K562 (cell line): ENCODE measurements around the gene AHNAK. TPM values are rescaled to one million over a fixed set of nuclear protein-coding genes. Genes with fewer than 3 reads are reported as not detected.

Source experiments
- ARID1B ChIP-seq: fragments of 450-650 bp; IDR thresholded peaks from 2 replicates; pipeline ENCODE4 v1.6.1; 2016; ENCODE audit warnings: antibody characterized with exemption, mild to moderate bottlenecking, inconsistent platforms
- NR2C2 ChIP-seq, 2 experiments: fragments of 200-800 bp in 1 of 2; sonication (Bioruptor generic) in 1 of 2; sonication (generic) in 1 of 2; formaldehyde crosslinking in 1 of 2; IDR thresholded peaks; 2 replicates each; pipeline versions ENCODE4 v1.6.1 to v1.8.0; 2016 to 2022; ENCODE audit warnings: mild to moderate bottlenecking in 1 of 2, missing compliant biosample characterization in 1 of 2, missing genetic modification characterization in 1 of 2, missing genetic modification reagents in 1 of 2
- STAT5B ChIP-seq: fragments of 250-450 bp; sonication (Bioruptor Pico); IDR thresholded peaks from 2 replicates; pipeline ENCODE4 v1.8.0; 2021; ENCODE audit warnings: mild to moderate bottlenecking, inconsistent platforms
- ZNF384 ChIP-seq: IDR thresholded peaks from 2 replicates; pipeline ENCODE4 v1.6.1; 2012; ENCODE audit warnings: low read depth, low read length, improper control_type of control experiment
- ZNF668 ChIP-seq: fragments of 250-450 bp; sonication (Bioruptor Pico); IDR thresholded peaks from 2 replicates; pipeline ENCODE4 v1.8.0; 2022; ENCODE audit warnings: mild to moderate bottlenecking, inconsistent platforms
- polyA plus RNA-seq, 8 experiments: library from polyadenylated mRNA; depleted of rRNA in 4 of 8; stranded (reverse) in 5 of 8; unstranded in 3 of 8; fragments of >200 nt; fragmentation: Nextera tagmentation in 2 of 8; fragmentation: Illumina TruSeq in 1 of 8; extraction: Ambion mirVana in 2 of 8; extraction: Trizol in 1 of 8; gene quantifications; 2 replicates each; pipeline versions ENCODE4 v1.2.1 to v1.2.3, GENCODE V29; 2011 to 2014; ENCODE audit warnings: inconsistent platforms in 1 of 8, missing spikeins in 1 of 8
- total RNA-seq, 7 experiments: library from RNA; depleted of rRNA in 6 of 7; stranded (reverse); fragments of >200 nt in 6 of 7; fragmentation: Illumina TruSeq in 2 of 7; extraction: Trizol in 2 of 7; gene quantifications; 2 replicates each; pipeline versions ENCODE4 v1.2.1 to v1.2.3, GENCODE V29; 2011 to 2021; ENCODE audit warnings: low replicate concordance in 1 of 7
- TF ChIP-seq, protein P1 (sequence below): fragments of 200-600 bp; sonication (generic); IDR thresholded peaks from one replicate; pipeline ENCODE4 v1.6.1; 2012; ENCODE audit warnings: mild to moderate bottlenecking, low read depth, low read length, inconsistent platforms
- TF ChIP-seq, protein P2 (sequence below), 2 experiments: fragments of 450-650 bp; IDR thresholded peaks; 2 replicates each; pipeline ENCODE4 v1.6.1; 2016
- TF ChIP-seq, protein P3 (sequence below): fragments of 450-650 bp; IDR thresholded peaks from 2 replicates; pipeline ENCODE4 v1.6.1; 2017; ENCODE audit warnings: mild to moderate bottlenecking, moderate library complexity
- TF ChIP-seq, protein P4 (sequence below): fragments of 450-650 bp; formaldehyde crosslinking; IDR thresholded peaks from 2 replicates; pipeline ENCODE4 v1.4.0; 2020; ENCODE audit warnings: mild to moderate bottlenecking, moderate library complexity

AHNAK gene
- total and polyA plus RNA-seq, 9 of the 15 experiments (the other 6 are each of a cell fraction or from before 2014, with no cell fraction given), result 1.5 to 89.7 (median 45.0) TPM

DNA sequence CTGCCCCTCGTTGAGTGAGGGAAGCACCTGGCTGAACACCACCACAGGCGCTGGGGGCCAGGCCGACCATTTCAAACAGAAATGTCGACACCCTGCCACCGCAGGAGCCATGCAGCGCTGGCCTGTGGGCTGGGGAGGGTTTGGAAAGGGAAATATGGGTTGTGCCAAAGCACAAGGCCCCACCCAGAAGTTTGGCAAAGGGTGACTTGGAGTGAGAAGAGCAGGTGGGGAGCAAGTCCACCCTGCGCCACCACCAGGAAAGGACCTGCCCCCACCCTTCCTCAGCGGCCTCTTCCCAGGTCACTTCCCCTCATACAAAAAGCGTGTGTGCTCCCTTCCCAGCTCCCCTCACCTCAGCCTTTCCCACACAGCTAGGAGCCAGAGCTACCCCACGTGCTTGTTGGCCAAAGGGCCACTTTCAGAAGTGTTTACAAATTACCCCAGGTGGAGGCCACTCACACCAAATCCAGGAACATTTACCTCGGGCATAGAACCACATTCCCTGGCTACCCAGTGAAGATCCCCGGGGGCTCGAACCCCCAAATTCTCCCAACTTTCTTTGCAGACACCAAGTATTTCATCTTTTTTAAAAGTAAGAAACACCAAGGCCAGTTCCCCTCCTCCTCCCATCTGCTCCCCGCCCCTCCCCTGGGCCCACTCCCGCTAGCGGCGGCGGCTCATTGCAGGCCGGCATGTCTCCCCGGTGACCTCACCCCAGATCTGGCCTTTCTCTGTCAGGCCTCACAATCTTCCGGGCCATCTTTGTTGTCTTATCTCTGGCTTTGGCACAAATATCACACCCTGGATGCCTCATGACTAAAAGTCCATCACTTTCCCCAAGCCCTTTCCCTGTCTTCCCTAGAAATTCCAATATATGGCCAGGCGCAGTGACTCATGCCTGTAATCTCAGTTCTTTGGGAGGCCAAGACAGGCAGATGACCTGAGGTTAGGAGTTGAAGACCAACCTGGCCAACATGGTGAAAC is 148.3 kb downstream of the AHNAK start (continued):
- TF ChIP-seq, protein P1, sequence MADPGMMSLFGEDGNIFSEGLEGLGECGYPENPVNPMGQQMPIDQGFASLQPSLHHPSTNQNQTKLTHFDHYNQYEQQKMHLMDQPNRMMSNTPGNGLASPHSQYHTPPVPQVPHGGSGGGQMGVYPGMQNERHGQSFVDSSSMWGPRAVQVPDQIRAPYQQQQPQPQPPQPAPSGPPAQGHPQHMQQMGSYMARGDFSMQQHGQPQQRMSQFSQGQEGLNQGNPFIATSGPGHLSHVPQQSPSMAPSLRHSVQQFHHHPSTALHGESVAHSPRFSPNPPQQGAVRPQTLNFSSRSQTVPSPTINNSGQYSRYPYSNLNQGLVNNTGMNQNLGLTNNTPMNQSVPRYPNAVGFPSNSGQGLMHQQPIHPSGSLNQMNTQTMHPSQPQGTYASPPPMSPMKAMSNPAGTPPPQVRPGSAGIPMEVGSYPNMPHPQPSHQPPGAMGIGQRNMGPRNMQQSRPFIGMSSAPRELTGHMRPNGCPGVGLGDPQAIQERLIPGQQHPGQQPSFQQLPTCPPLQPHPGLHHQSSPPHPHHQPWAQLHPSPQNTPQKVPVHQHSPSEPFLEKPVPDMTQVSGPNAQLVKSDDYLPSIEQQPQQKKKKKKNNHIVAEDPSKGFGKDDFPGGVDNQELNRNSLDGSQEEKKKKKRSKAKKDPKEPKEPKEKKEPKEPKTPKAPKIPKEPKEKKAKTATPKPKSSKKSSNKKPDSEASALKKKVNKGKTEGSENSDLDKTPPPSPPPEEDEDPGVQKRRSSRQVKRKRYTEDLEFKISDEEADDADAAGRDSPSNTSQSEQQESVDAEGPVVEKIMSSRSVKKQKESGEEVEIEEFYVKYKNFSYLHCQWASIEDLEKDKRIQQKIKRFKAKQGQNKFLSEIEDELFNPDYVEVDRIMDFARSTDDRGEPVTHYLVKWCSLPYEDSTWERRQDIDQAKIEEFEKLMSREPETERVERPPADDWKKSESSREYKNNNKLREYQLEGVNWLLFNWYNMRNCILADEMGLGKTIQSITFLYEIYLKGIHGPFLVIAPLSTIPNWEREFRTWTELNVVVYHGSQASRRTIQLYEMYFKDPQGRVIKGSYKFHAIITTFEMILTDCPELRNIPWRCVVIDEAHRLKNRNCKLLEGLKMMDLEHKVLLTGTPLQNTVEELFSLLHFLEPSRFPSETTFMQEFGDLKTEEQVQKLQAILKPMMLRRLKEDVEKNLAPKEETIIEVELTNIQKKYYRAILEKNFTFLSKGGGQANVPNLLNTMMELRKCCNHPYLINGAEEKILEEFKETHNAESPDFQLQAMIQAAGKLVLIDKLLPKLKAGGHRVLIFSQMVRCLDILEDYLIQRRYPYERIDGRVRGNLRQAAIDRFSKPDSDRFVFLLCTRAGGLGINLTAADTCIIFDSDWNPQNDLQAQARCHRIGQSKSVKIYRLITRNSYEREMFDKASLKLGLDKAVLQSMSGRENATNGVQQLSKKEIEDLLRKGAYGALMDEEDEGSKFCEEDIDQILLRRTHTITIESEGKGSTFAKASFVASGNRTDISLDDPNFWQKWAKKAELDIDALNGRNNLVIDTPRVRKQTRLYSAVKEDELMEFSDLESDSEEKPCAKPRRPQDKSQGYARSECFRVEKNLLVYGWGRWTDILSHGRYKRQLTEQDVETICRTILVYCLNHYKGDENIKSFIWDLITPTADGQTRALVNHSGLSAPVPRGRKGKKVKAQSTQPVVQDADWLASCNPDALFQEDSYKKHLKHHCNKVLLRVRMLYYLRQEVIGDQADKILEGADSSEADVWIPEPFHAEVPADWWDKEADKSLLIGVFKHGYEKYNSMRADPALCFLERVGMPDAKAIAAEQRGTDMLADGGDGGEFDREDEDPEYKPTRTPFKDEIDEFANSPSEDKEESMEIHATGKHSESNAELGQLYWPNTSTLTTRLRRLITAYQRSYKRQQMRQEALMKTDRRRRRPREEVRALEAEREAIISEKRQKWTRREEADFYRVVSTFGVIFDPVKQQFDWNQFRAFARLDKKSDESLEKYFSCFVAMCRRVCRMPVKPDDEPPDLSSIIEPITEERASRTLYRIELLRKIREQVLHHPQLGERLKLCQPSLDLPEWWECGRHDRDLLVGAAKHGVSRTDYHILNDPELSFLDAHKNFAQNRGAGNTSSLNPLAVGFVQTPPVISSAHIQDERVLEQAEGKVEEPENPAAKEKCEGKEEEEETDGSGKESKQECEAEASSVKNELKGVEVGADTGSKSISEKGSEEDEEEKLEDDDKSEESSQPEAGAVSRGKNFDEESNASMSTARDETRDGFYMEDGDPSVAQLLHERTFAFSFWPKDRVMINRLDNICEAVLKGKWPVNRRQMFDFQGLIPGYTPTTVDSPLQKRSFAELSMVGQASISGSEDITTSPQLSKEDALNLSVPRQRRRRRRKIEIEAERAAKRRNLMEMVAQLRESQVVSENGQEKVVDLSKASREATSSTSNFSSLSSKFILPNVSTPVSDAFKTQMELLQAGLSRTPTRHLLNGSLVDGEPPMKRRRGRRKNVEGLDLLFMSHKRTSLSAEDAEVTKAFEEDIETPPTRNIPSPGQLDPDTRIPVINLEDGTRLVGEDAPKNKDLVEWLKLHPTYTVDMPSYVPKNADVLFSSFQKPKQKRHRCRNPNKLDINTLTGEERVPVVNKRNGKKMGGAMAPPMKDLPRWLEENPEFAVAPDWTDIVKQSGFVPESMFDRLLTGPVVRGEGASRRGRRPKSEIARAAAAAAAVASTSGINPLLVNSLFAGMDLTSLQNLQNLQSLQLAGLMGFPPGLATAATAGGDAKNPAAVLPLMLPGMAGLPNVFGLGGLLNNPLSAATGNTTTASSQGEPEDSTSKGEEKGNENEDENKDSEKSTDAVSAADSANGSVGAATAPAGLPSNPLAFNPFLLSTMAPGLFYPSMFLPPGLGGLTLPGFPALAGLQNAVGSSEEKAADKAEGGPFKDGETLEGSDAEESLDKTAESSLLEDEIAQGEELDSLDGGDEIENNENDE, result no peak
- TF ChIP-seq, protein P2, sequence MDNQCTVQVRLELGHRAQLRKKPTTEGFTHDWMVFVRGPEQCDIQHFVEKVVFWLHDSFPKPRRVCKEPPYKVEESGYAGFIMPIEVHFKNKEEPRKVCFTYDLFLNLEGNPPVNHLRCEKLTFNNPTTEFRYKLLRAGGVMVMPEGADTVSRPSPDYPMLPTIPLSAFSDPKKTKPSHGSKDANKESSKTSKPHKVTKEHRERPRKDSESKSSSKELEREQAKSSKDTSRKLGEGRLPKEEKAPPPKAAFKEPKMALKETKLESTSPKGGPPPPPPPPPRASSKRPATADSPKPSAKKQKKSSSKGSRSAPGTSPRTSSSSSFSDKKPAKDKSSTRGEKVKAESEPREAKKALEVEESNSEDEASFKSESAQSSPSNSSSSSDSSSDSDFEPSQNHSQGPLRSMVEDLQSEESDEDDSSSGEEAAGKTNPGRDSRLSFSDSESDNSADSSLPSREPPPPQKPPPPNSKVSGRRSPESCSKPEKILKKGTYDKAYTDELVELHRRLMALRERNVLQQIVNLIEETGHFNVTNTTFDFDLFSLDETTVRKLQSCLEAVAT (IDR thresholded peaks at IDR 0.05), result peak in 1 of 2 experiments; percentile 55; a peak in 1 of 4 replicates
- TF ChIP-seq NR2C2 (CRISPR knock-in tag; IDR thresholded peaks at IDR 0.05) (no peak), NR2C2 (tag; IDR thresholded peaks at IDR 0.05) (peak; percentile 76), ZNF668 (CRISPR knock-in tag) (no peak), ARID1B (peak; percentile 88), STAT5B (CRISPR knock-in tag) (no peak), ZNF384 (no peak)
- TF ChIP-seq, protein P3, sequence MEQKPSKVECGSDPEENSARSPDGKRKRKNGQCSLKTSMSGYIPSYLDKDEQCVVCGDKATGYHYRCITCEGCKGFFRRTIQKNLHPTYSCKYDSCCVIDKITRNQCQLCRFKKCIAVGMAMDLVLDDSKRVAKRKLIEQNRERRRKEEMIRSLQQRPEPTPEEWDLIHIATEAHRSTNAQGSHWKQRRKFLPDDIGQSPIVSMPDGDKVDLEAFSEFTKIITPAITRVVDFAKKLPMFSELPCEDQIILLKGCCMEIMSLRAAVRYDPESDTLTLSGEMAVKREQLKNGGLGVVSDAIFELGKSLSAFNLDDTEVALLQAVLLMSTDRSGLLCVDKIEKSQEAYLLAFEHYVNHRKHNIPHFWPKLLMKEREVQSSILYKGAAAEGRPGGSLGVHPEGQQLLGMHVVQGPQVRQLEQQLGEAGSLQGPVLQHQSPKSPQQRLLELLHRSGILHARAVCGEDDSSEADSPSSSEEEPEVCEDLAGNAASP, result no peak
- TF ChIP-seq, protein P4, sequence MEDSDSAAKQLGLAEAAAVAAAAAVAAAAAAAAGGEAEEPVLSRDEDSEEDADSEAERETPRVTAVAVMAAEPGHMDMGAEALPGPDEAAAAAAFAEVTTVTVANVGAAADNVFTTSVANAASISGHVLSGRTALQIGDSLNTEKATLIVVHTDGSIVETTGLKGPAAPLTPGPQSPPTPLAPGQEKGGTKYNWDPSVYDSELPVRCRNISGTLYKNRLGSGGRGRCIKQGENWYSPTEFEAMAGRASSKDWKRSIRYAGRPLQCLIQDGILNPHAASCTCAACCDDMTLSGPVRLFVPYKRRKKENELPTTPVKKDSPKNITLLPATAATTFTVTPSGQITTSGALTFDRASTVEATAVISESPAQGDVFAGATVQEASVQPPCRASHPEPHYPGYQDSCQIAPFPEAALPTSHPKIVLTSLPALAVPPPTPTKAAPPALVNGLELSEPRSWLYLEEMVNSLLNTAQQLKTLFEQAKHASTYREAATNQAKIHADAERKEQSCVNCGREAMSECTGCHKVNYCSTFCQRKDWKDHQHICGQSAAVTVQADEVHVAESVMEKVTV (CRISPR knock-in tag), result no peak
